HG02970 (cell line): Measurements from ENCODE around the gene DSCAM.

ENCODE experiments used
- ATAC-seq: cut with Tn5 transposase; IDR thresholded peaks from one replicate; pipeline ENCODE4 v1.9.1; 2021; ENCODE audit warnings: mild to moderate bottlenecking, moderate library complexity, moderate number of reproducible peaks; ENCODE audit not compliant: unreplicated experiment, low FRiP score

The DSCAM gene

GRCh38 chr21:40714536-40714935, 132.4 kb downstream of the DSCAM start:
- no peak for ATAC-seq

- no peak for ATAC-seq
These were observed 139.2 kb downstream of the DSCAM start for GRCh38 chr21:40707656-40708244.

GRCh38 chr21:40706806-40707655, 139.9 kb downstream of the DSCAM start:
- ATAC-seq: no peak

GRCh38 chr21:40706176-40706575, 140.8 kb downstream of the DSCAM start:
- no peak for ATAC-seq

GRCh38 chr21:40704141-40704540, 142.8 kb downstream of the DSCAM start:
- ATAC-seq: no peak

GRCh38 chr21:40699366-40699765, 147.6 kb downstream of the DSCAM start:
- ATAC-seq: no peak

- no peak for ATAC-seq
These were observed 150.7 kb downstream of the DSCAM start for GRCh38 chr21:40696246-40696645.

- no peak for ATAC-seq
These were observed 157.1 kb downstream of the DSCAM start for GRCh38 chr21:40689840-40690360.

GRCh38 chr21:40689217-40689616, 157.7 kb downstream of the DSCAM start:
- no peak for ATAC-seq

GRCh38 chr21:40688106-40688864, 158.7 kb downstream of the DSCAM start:
- ATAC-seq: no peak

- ATAC-seq: no peak
These were observed 159.3 kb downstream of the DSCAM start for GRCh38 chr21:40687625-40688024.

- no peak for ATAC-seq
These were observed 160.4 kb downstream of the DSCAM start for GRCh38 chr21:40686526-40686925.

GRCh38 chr21:40685141-40685540, 161.8 kb downstream of the DSCAM start:
- ATAC-seq: no peak

GRCh38 chr21:40684726-40685125, 162.2 kb downstream of the DSCAM start:
- no peak for ATAC-seq

GRCh38 chr21:40683349-40683748, 163.6 kb downstream of the DSCAM start:
- ATAC-seq: no peak

GRCh38 chr21:40681164-40681859, 165.6 kb downstream of the DSCAM start:
- ATAC-seq: no peak

GRCh38 chr21:40680311-40680710, 166.6 kb downstream of the DSCAM start:
- ATAC-seq: no peak

- ATAC-seq: no peak
These were observed 168.2 kb downstream of the DSCAM start for GRCh38 chr21:40678681-40679284.

- no peak for ATAC-seq
These were observed 171.9 kb downstream of the DSCAM start for GRCh38 chr21:40675017-40675416.

- no peak for ATAC-seq
These were observed 174.4 kb downstream of the DSCAM start for GRCh38 chr21:40672602-40673001.
